Measurements from ENCODE around the gene ITGAL. TPM values are rescaled to one million over a fixed set of nuclear protein-coding genes. Genes with fewer than 3 reads are reported as not detected.

The ITGAL gene
- polyA plus RNA-seq, 1 donor (not counting 4 experiments of a cell fraction or from before 2014, with no cell fraction given) = not detected

- peaks cover 5% of the 10 kb centered on the region for H3K4me1 ChIP-seq (ENCODE audit: control insufficient read depth, extremely low read depth, insufficient read depth, low read length)
- peaks cover 0 to 8% of the 10 kb centered on the region in 2 experiments for H3K36me3 ChIP-seq (ENCODE audit: control insufficient read depth in 2 of 2, extremely low read depth in 1 of 2, insufficient read depth in 2 of 2, low read length in 2 of 2)
- no peak overlapping the region for H3K9ac ChIP-seq (ENCODE audit: control insufficient read depth, extremely low read depth, insufficient read depth, low read length)
- dilution Hi-C loops (cut with MboI; ENCODE audit: extremely low pct_ligation_motif_present, low sequenced_read_pairs) = no loop called here
- no peak overlapping the region for H3K4me2 ChIP-seq (ENCODE audit: control insufficient read depth, extremely low read depth, insufficient read depth, low read depth, low read length)
- H3K27me3 ChIP-seq (ENCODE audit: control insufficient read depth, extremely low read depth, insufficient read depth, low read length) = no peaks in the 10 kb centered on the region
- TF ChIP-seq CTCF (optimal IDR thresholded peaks at IDR 0.05 in 1 of 3, IDR thresholded peaks at IDR 0.05 in 1 of 3, conservative IDR thresholded peaks at IDR 0.05 in 1 of 3; ENCODE audit: extremely low read depth in 1 of 3, insufficient read depth in 2 of 3, low read length in 3 of 3) (no peak), EZH2 (IDR thresholded peaks at IDR 0.05; ENCODE audit: low read length) (no peak)
- no peak overlapping the region for H3K4me3 ChIP-seq (ENCODE audit: control insufficient read depth in 2 of 3, extremely low read depth in 1 of 3, insufficient read depth in 2 of 3, low read depth in 1 of 3, low read length in 3 of 3)
- FAIRE-seq (no peak), DNase-seq (ENCODE audit: low read depth, low spot score) (no peak)
- H2AFZ ChIP-seq (ENCODE audit: control insufficient read depth, low read length) = no peak overlapping the region
- no peaks in the 10 kb centered on the region for H4K20me1 ChIP-seq (ENCODE audit: control insufficient read depth, extremely low read depth, insufficient read depth, low read length)
- no peaks in the 10 kb centered on the region for H3K9me3 ChIP-seq (ENCODE audit: control insufficient read depth, low read depth, low read length)
- H3K79me2 ChIP-seq (ENCODE audit: control insufficient read depth, insufficient read depth, low read length) = peaks cover 10% of the 10 kb centered on the region
- H3K27ac ChIP-seq (ENCODE audit: control insufficient read depth, insufficient read depth, low read length) = no peak overlapping the region
- no peaks in the 10 kb centered on the region for H3K9me1 ChIP-seq (ENCODE audit: control insufficient read depth, extremely low read depth, insufficient read depth, low read length)
These were observed 79.2 kb downstream of the ITGAL start for GRCh38 chr16:30551781-30552180.

- Histone ChIP-seq H3K4me1 (ENCODE audit: control insufficient read depth, extremely low read depth, insufficient read depth, low read length) (peaks cover 7% of the 10 kb centered on the region), H3K9me1 (ENCODE audit: control insufficient read depth, extremely low read depth, insufficient read depth, low read length) (no peaks in the 10 kb centered on the region), H2AFZ (ENCODE audit: control insufficient read depth, low read length) (no peak overlapping the region), H3K9ac (ENCODE audit: control insufficient read depth, extremely low read depth, insufficient read depth, low read length) (no peak overlapping the region), H3K4me3 (ENCODE audit: control insufficient read depth in 2 of 3, extremely low read depth in 1 of 3, insufficient read depth in 2 of 3, low read depth in 1 of 3, low read length in 3 of 3) (no peak overlapping the region), H3K27me3 (ENCODE audit: control insufficient read depth, extremely low read depth, insufficient read depth, low read length) (no peaks in the 10 kb centered on the region), H3K4me2 (ENCODE audit: control insufficient read depth, extremely low read depth, insufficient read depth, low read depth, low read length) (no peak overlapping the region), H3K9me3 (ENCODE audit: control insufficient read depth, low read depth, low read length) (no peaks in the 10 kb centered on the region), H3K27ac (ENCODE audit: control insufficient read depth, insufficient read depth, low read length) (no peak overlapping the region), H3K79me2 (ENCODE audit: control insufficient read depth, insufficient read depth, low read length) (peaks cover 18% of the 10 kb centered on the region), H4K20me1 (ENCODE audit: control insufficient read depth, extremely low read depth, insufficient read depth, low read length) (no peaks in the 10 kb centered on the region), H3K36me3 (ENCODE audit: control insufficient read depth in 2 of 2, extremely low read depth in 1 of 2, insufficient read depth in 2 of 2, low read length in 2 of 2) (peaks cover 0 to 8% of the 10 kb centered on the region in 2 experiments)
- TF ChIP-seq EZH2 (IDR thresholded peaks at IDR 0.05; ENCODE audit: low read length) (no peak), CTCF (optimal IDR thresholded peaks at IDR 0.05 in 1 of 3, IDR thresholded peaks at IDR 0.05 in 1 of 3, conservative IDR thresholded peaks at IDR 0.05 in 1 of 3; ENCODE audit: extremely low read depth in 1 of 3, insufficient read depth in 2 of 3, low read length in 3 of 3) (no peak)
- DNase-seq (ENCODE audit: low read depth, low spot score) (no peak), FAIRE-seq (no peak)
- dilution Hi-C loops (cut with MboI; ENCODE audit: extremely low pct_ligation_motif_present, low sequenced_read_pairs) = no loop called here
These were observed 80.4 kb downstream of the ITGAL start for GRCh38 chr16:30552956-30553355.

All from keratinocyte (primary cell).